Neuronal stem cell (in vitro differentiated cells): ENCODE data around the gene SCO2.
A peak's percentile ranks its signal among the peaks of the same experiment; 100 is the strongest.

Source experiments
- DNase-seq: peaks from one replicate; pipeline ENCODE4 v3.0.0-alpha.2; 2013; ENCODE audit warnings: low spot score
- H2AFZ ChIP-seq: one replicate; pipeline ENCODE4 v1.6.1; 2013; ENCODE audit warnings: mild to moderate bottlenecking, low read length, inconsistent platforms
- H2AK5ac ChIP-seq: 2 replicates; pipeline ENCODE4 v1.6.1; 2013; ENCODE audit warnings: low read depth, mild to moderate bottlenecking, inconsistent platforms, low read length, moderate library complexity, mixed read lengths
- H2BK120ac ChIP-seq: 2 replicates; pipeline ENCODE4 v1.6.1; 2013; ENCODE audit warnings: low read depth, mild to moderate bottlenecking, inconsistent platforms, low read length, moderate library complexity, mixed read lengths
- H2BK12ac ChIP-seq: one replicate; pipeline ENCODE4 v1.6.1; 2013; ENCODE audit warnings: low read length, inconsistent platforms
- H2BK15ac ChIP-seq: 2 replicates; pipeline ENCODE4 v1.6.1; 2013; ENCODE audit warnings: mild to moderate bottlenecking, low read length, inconsistent platforms, mixed read lengths
- H2BK5ac ChIP-seq: one replicate; pipeline ENCODE4 v1.6.1; 2013; ENCODE audit warnings: inconsistent platforms, mild to moderate bottlenecking, low read length, moderate library complexity
- H3K14ac ChIP-seq: one replicate; pipeline ENCODE4 v1.6.1; 2013; ENCODE audit warnings: low read length, inconsistent platforms
- H3K18ac ChIP-seq: 2 replicates; pipeline ENCODE4 v1.6.1; 2013; ENCODE audit warnings: low read length, inconsistent platforms
- H3K23ac ChIP-seq: 2 replicates; pipeline ENCODE4 v1.6.1; 2013; ENCODE audit warnings: low read depth, mild to moderate bottlenecking, mixed read lengths, low read length, inconsistent platforms; ENCODE audit not compliant: poor library complexity
- H3K27ac ChIP-seq: replicated peaks from 3 replicates; pipeline ENCODE4 v1.5.1; 2013; ENCODE audit warnings: low read length, inconsistent platforms
- H3K27me3 ChIP-seq, 3 experiments: 2 replicates each; pipeline ENCODE4 v1.6.1; 2013; ENCODE audit warnings: low read length in 3 of 3, mild to moderate bottlenecking in 2 of 3, inconsistent platforms in 1 of 3, low read depth in 1 of 3, mixed read lengths in 1 of 3, moderate library complexity in 1 of 3; ENCODE audit not compliant: control insufficient read depth in 3 of 3, insufficient read depth in 3 of 3
- H3K36me3 ChIP-seq, 2 donors: replicated peaks in 1 of 2; 2 replicates each; pipeline ENCODE4 v1.6.1; 2013; ENCODE audit warnings: low read length in 2 of 2; ENCODE audit not compliant: control insufficient read depth in 2 of 2, insufficient read depth in 2 of 2
- H3K4ac ChIP-seq: 2 replicates; pipeline ENCODE4 v1.6.1; 2013; ENCODE audit warnings: inconsistent platforms, mild to moderate bottlenecking, low read length, moderate library complexity
- H3K4me1 ChIP-seq, 2 donors: 1 replicate in 1 of 2; 2 replicates in 1 of 2; pipeline ENCODE4 v1.6.1; 2013; ENCODE audit warnings: low read length in 2 of 2, low read depth in 1 of 2; ENCODE audit not compliant: control insufficient read depth in 2 of 2, insufficient read depth in 1 of 2
- H3K4me2 ChIP-seq: one replicate; pipeline ENCODE4 v1.6.1; 2013; ENCODE audit warnings: mild to moderate bottlenecking, low read length, inconsistent platforms; ENCODE audit not compliant: insufficient read depth, poor library complexity, severe bottlenecking
- H3K4me3 ChIP-seq, 2 donors: 2 replicates each; pipeline ENCODE4 v1.5.1; 2013; ENCODE audit warnings: low read length in 2 of 2, mild to moderate bottlenecking in 2 of 2, inconsistent platforms in 1 of 2, moderate library complexity in 1 of 2
- H3K79me1 ChIP-seq: one replicate; pipeline ENCODE4 v1.6.1; 2013; ENCODE audit warnings: low read depth, mild to moderate bottlenecking, inconsistent platforms, low read length, moderate library complexity
- H3K9ac ChIP-seq: one replicate; pipeline ENCODE4 v1.6.1; 2013; ENCODE audit warnings: mild to moderate bottlenecking, low read depth, low read length, inconsistent platforms; ENCODE audit not compliant: poor library complexity
- H3K9me3 ChIP-seq, 2 donors: replicated peaks in 1 of 2; 2 replicates each; pipeline versions ENCODE3 to v1.6.1; 2013; ENCODE audit warnings: low read length in 2 of 2, mild to moderate bottlenecking in 2 of 2, inconsistent platforms in 1 of 2, low read depth in 1 of 2, mixed read lengths in 1 of 2, moderate library complexity in 1 of 2; ENCODE audit not compliant: control insufficient read depth in 2 of 2, insufficient read depth in 1 of 2
- H4K8ac ChIP-seq: one replicate; pipeline ENCODE4 v1.6.1; 2013; ENCODE audit warnings: low read depth, mild to moderate bottlenecking, inconsistent platforms, low read length, moderate library complexity
- H4K91ac ChIP-seq: one replicate; pipeline ENCODE4 v1.6.1; 2013; ENCODE audit warnings: low read length, low read depth, mild to moderate bottlenecking, inconsistent platforms; ENCODE audit not compliant: poor library complexity
- WGBS, 2 donors: extraction: QIAGEN DNeasy Blood & Tissue Kit; methylation state at CpG; one replicate each; pipeline ENCODE4 v1.1.7; 2013; ENCODE audit warnings: missing lambda C conversion rate in 2 of 2, mixed read lengths in 1 of 2; ENCODE audit not compliant: insufficient read length in 2 of 2, insufficient replicate concordance in 1 of 2; ENCODE audit errors: extremely low coverage in 2 of 2; 5-methylcytosine and 5-hydroxymethylcytosine counted together

The SCO2 gene

DNA sequence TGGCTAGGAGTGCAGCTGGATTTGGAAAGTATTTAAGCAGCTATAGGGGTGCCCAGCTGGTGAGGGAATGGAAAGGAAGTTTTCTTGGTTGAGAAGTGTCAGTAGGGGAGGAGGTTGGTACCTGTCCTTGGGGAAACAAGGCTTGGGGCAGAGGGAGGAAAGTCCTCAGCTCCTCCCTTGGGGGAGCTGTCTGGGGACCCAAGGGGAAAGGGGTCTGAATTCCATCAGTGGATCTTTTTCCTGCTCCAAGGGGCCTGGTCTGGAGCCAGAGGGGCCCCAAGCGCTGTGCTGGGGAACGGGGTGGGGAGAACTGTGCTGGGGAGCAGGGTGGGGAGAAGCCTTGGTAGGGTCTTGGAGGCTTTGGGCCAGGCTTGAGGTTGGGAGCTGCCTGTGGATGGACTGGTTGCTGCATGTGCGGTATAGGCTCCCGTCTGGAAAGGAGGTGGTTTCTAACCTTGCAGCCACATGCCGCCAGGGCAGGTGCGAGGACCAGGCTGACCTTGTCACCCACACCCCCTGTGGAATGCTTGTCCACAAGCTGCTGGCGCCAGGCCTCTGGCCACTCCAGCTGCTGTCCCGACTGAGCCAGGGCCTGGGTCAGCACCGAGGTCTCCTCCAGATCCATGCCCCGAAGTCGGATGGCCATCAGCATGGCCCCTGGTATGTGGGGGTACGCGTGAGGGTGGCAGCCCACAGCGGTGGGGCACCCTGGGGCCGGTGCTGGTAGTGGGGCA lies 3.5 kb upstream of the SCO2 start:
- H3K27me3 ChIP-seq: peaks cover 14 to 35% (median 14%) of the 10 kb centered on the region in 3 experiments
- H3K23ac ChIP-seq: peak overlapping the region; percentile 99
- no peak overlapping the region for H2BK12ac ChIP-seq
- H3K18ac ChIP-seq: no peak overlapping the region
- H2AFZ ChIP-seq: no peak overlapping the region
- no peak for DNase-seq
- no peak overlapping the region for H2BK120ac ChIP-seq
- no peak overlapping the region for H3K4ac ChIP-seq
- H3K79me1 ChIP-seq: peaks cover 9% of the 10 kb centered on the region
- no peak overlapping the region for H4K91ac ChIP-seq
- no peak overlapping the region for H3K4me3 ChIP-seq
- no peak overlapping the region for H2BK5ac ChIP-seq
- peak overlapping the region; percentile 88 for H2AK5ac ChIP-seq
- peak overlapping the region; percentile 76 for H3K9ac ChIP-seq
- H3K27ac ChIP-seq: no peak overlapping the region
- peaks cover 18 to 20% of the 10 kb centered on the region in 2 donors for H3K4me1 ChIP-seq
- peak overlapping the region; percentile 9 for H2BK15ac ChIP-seq
- no peak overlapping the region for H4K8ac ChIP-seq
- H3K14ac ChIP-seq: peak overlapping the region; percentile 25
- no CpG with 5 or more reads among the region's 15 CpGs for WGBS, 2 donors
- no peak overlapping the region for H3K4me2 ChIP-seq
- H3K9me3 ChIP-seq: peaks cover 8 to 21% of the 10 kb centered on the region in 2 donors
- H3K36me3 ChIP-seq: peaks cover 5 to 12% of the 10 kb centered on the region in 2 donors

DNA sequence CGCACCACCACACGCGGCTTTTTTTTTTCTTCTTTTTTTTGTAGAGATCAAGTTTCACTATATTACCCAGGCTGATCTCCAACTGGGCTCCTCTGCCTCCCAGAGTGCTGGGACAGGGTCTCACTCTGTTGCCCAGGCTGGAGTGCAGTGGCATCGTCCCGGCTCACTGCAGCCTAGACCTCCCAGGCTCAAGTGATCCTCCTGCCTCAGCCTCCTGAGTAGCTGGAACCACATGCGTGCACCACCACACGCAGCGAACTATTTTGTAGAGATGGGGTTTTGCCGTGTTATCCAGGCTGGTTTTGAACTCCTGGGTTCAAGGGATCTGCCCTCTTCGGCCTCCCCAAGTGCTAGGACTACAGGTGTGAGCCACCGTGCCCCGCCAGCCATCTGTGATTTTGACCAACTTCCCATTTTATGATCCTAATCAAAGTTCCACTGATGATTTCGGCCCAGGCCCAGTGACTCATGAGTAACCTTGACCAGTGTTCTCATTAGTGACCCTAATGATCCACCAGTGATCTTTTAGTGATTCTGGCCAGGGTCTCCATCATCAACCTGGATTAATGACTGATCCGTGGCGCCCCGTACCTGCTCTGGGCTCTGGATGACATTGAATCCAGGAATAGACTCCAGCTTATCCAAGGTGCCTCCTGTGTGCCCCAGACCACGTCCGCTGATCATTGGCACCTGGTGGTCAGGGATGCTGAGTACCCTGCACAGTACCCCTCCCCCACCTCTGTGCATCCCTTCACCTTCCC lies 2.7 kb upstream of the SCO2 start:
- H2AFZ ChIP-seq: no peak overlapping the region
- no peak overlapping the region for H2AK5ac ChIP-seq
- H3K36me3 ChIP-seq: peaks cover 13 to 19% of the 10 kb centered on the region in 2 donors
- H3K23ac ChIP-seq: no peak overlapping the region
- H2BK120ac ChIP-seq: no peak overlapping the region
- no peak overlapping the region for H2BK15ac ChIP-seq
- H3K27me3 ChIP-seq: peaks cover 14 to 35% (median 14%) of the 10 kb centered on the region in 3 experiments
- H2BK5ac ChIP-seq: no peak overlapping the region
- no peak overlapping the region for H3K4me2 ChIP-seq
- H3K14ac ChIP-seq: no peak overlapping the region
- no peak overlapping the region for H3K4ac ChIP-seq
- H3K27ac ChIP-seq: no peak overlapping the region
- H3K9ac ChIP-seq: no peak overlapping the region
- H3K4me3 ChIP-seq: no peak overlapping the region
- peaks cover 18 to 20% of the 10 kb centered on the region in 2 donors for H3K4me1 ChIP-seq
- H4K91ac ChIP-seq: no peak overlapping the region
- H3K18ac ChIP-seq: no peak overlapping the region
- H2BK12ac ChIP-seq: no peak overlapping the region
- no peak for DNase-seq
- H4K8ac ChIP-seq: no peak overlapping the region
- peaks cover 8 to 21% of the 10 kb centered on the region in 2 donors for H3K9me3 ChIP-seq
- no CpG with 5 or more reads among the region's 18 CpGs for WGBS, 2 donors
- peaks cover 9% of the 10 kb centered on the region for H3K79me1 ChIP-seq

DNA sequence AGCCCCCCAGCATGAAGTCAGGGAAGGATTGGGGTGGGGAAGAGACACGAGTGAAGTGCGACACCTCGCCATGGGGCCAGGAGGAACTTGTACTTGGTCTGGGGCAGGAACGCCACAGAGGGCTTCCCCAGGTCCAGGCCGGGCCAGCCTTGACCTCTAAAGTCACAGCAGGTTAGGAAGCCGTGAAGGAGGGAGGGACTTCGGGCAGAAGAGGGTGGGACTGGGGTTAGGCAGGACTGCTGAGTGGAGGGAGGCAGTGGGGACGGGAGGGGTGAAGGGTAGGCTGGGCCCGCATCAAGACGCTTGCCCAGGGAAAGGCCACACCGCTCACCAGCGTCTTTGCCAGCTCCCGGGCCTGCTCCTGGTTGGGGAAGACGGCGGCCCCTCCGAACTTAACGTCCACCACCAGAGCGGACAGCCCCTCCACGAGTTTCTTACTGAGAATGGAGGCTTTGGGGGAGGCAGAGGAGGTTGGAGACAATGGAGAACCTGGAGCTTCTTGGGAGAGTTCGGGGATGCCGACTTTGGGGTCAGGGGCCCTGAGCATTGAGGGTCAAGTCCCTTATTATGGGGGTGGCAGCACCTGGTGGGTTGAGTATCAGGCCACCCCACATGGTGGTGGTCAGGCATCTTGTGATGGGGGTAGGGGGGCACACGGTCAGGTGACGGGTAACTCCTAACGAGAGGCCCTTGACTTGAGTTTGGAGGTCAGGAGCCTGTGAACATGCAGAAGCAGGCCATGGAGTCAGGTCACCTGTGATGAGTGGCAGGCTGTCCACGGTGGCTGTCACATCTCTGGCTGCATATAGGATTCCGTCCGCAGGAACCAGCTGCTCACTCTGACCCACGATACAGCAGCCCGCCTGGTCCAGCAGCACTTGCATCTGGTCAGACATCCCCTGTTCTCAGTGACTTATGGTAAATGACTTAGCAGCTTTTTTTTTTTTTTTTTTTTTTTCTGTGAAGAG lies 1.7 kb upstream of the SCO2 start:
- peaks cover 14 to 33% (median 14%) of the 10 kb centered on the region in 3 experiments for H3K27me3 ChIP-seq
- DNase-seq: no peak
- H3K4ac ChIP-seq: peak overlapping the region; percentile 69
- peak overlapping the region; percentile 95 for H3K18ac ChIP-seq
- H3K4me3 ChIP-seq: peak overlapping the region; percentile 84 to 91
- peak overlapping the region; percentile 72 for H2AK5ac ChIP-seq
- peaks cover 8 to 21% of the 10 kb centered on the region in 2 donors for H3K9me3 ChIP-seq
- peaks cover 12% of the 10 kb centered on the region for H3K79me1 ChIP-seq
- H3K4me1 ChIP-seq: peaks cover 18% of the 10 kb centered on the region in 2 donors
- peak overlapping the region; percentile 76 for H3K23ac ChIP-seq
- H2BK15ac ChIP-seq: no peak overlapping the region
- H2BK12ac ChIP-seq: no peak overlapping the region
- peak overlapping the region; percentile 90 for H3K14ac ChIP-seq
- peak overlapping the region; percentile 94 for H3K4me2 ChIP-seq
- H4K8ac ChIP-seq: no peak overlapping the region
- peak overlapping the region; percentile 97 for H3K9ac ChIP-seq
- H4K91ac ChIP-seq: no peak overlapping the region
- no peak overlapping the region for H2BK5ac ChIP-seq
- peak overlapping the region; percentile 98 for H2AFZ ChIP-seq
- peaks cover 22 to 29% of the 10 kb centered on the region in 2 donors for H3K36me3 ChIP-seq
- H2BK120ac ChIP-seq: no peak overlapping the region
- WGBS, 2 donors: no CpG with 5 or more reads among the region's 29 CpGs
- no peak overlapping the region for H3K27ac ChIP-seq
